Measurements from ENCODE around the gene CACNA1A.
"Not testable (repeated sequence)": the region's sequence is repeated elsewhere in the genome, so short reads cannot be mapped to it uniquely, and the experiment has no call there.

The CACNA1A gene

GRCh38 chr19:13506471-13506820 lies at the start of gene CACNA1A:
Gene CACNA1A, minus strand, starts transcription at chr19:13506479. Its CDS starts 255 bp downstream, at chr19:13506224.
- no peak for DNase-seq

- DNase-seq: no peak
These were observed 48.4 kb upstream of the CACNA1A start for GRCh38 chr19:13554506-13555240.

- no peak for DNase-seq
These were observed 47.7 kb upstream of the CACNA1A start for GRCh38 chr19:13553880-13554400.

GRCh38 chr19:13548131-13548530 lies 41.9 kb upstream of the CACNA1A start:
- DNase-seq: no peak

GRCh38 chr19:13547102-13547501 lies 40.8 kb upstream of the CACNA1A start:
- no peak for DNase-seq

GRCh38 chr19:13544423-13544822 lies 38.1 kb upstream of the CACNA1A start:
- no peak for DNase-seq

- no peak for DNase-seq
These were observed 35.3 kb upstream of the CACNA1A start for GRCh38 chr19:13541554-13541953.

- DNase-seq: no peak
These were observed 33.1 kb upstream of the CACNA1A start for GRCh38 chr19:13539332-13539731.

- DNase-seq: no peak
These were observed 32.4 kb upstream of the CACNA1A start for GRCh38 chr19:13538601-13539253.

- DNase-seq: no peak
These were observed 31.2 kb upstream of the CACNA1A start for GRCh38 chr19:13537454-13537853.

GRCh38 chr19:13530720-13531119 lies 24.4 kb upstream of the CACNA1A start:
- no peak for DNase-seq

- not testable (repeated sequence) for DNase-seq
These were observed 23.4 kb upstream of the CACNA1A start for GRCh38 chr19:13529721-13530120.

GRCh38 chr19:13526552-13526951 lies 20.3 kb upstream of the CACNA1A start:
- DNase-seq: no peak

GRCh38 chr19:13521066-13521465 lies 14.8 kb upstream of the CACNA1A start:
- DNase-seq: no peak

- no peak for DNase-seq
These were observed 5.7 kb upstream of the CACNA1A start for GRCh38 chr19:13511947-13512346.

- no peak for DNase-seq
These were observed 853 bp upstream of the CACNA1A start for GRCh38 chr19:13507053-13507611.

- no peak for DNase-seq
These were observed 363 bp downstream of the CACNA1A start for GRCh38 chr19:13505761-13506470.

GRCh38 chr19:13505164-13505695 lies 1.0 kb downstream of the CACNA1A start:
- no peak for DNase-seq

- no peak for DNase-seq
These were observed 2.6 kb downstream of the CACNA1A start for GRCh38 chr19:13503570-13504235.

- DNase-seq: no peak
These were observed 4.0 kb downstream of the CACNA1A start for GRCh38 chr19:13502231-13502630.

- DNase-seq: no peak
These were observed 6.6 kb downstream of the CACNA1A start for GRCh38 chr19:13499692-13500091.

GRCh38 chr19:13493516-13494310 lies 12.6 kb downstream of the CACNA1A start:
- no peak for DNase-seq

Measured in AML-193 (cell line).